Measurements from ENCODE around the gene RNF227.

RNF227 gene

DNA sequence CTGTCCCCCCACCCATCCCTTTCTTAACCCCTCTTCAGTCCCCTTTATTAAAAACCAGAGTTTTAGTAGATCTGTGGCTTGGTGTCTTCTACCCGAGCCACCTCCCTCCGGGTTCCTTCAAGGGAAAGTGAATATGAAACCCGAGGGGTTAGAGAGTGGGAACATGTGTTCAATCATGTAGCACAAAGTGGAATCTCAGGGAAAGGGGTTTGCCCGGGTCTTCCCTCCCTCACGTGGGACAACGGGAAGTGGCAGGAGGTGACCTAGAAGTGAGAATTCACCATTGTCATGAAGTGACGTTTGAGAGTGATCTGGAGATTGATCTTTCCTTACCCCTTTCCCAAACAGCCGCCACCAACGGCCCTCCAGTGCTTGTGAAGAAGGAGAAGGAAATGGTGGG, 5.0 kb downstream of the RNF227 start:
- no peaks in the 10 kb centered on the region for H3K9me3 ChIP-seq (ENCODE audit: control insufficient read depth, insufficient read depth, low read length)
- DNase-seq (ENCODE audit: low read depth, low spot score): no peak
- no CpG with 5 or more reads among the region's 9 CpGs for WGBS (ENCODE audit: insufficient coverage, insufficient read length)
- no peak overlapping the region for H3K4me3 ChIP-seq (ENCODE audit: low read length)
- no peak overlapping the region for H3K27ac ChIP-seq (ENCODE audit: low read length)
- 0 out of 2 replicates have a peak, but pooled peaks cover 2% of the 10 kb centered on the region for H3K4me1 ChIP-seq (ENCODE audit: control insufficient read depth, insufficient read depth, low read length)
- no peaks in the 10 kb centered on the region; the same call in 1 of the 2 replicates for H3K36me3 ChIP-seq (ENCODE audit: control insufficient read depth, insufficient read depth, low read length)
- peaks cover 2% of the 10 kb centered on the region; the same call in 1 of the 2 replicates for H3K27me3 ChIP-seq (ENCODE audit: control insufficient read depth, insufficient read depth, low read length)

DNA sequence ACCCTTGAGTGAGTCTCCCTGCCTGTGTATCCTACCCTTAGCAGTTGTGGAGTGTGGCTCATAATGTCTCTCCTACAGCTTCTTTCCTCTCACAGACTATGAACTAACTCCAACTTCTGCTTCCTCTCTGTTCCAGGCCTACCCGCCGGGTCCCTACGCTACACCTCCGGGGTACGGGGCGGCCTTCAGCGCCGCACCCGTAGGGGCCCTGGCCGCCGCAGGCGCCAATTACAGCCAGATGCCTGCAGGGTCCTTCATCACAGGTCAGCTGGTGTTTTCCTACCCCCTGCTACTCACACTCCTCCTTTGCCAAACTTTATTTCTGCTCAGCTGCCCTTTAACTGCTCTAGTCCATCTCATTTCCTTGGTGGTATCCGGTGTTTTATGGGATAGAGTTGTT, 5.4 kb downstream of the RNF227 start:
- H3K9me3 ChIP-seq (ENCODE audit: control insufficient read depth, insufficient read depth, low read length): no peaks in the 10 kb centered on the region
- DNase-seq (ENCODE audit: low read depth, low spot score): no peak
- no peak overlapping the region for H3K27ac ChIP-seq (ENCODE audit: low read length)
- WGBS (ENCODE audit: insufficient coverage, insufficient read length): no CpG with 5 or more reads among the region's 13 CpGs
- 0 out of 2 replicates have a peak, but pooled peaks cover 2% of the 10 kb centered on the region for H3K4me1 ChIP-seq (ENCODE audit: control insufficient read depth, insufficient read depth, low read length)
- H3K36me3 ChIP-seq (ENCODE audit: control insufficient read depth, insufficient read depth, low read length): no peaks in the 10 kb centered on the region; the same call in 1 of the 2 replicates
- peaks cover 2% of the 10 kb centered on the region; the same call in 1 of the 2 replicates for H3K27me3 ChIP-seq (ENCODE audit: control insufficient read depth, insufficient read depth, low read length)
- H3K4me3 ChIP-seq (ENCODE audit: low read length): no peak overlapping the region

DNA sequence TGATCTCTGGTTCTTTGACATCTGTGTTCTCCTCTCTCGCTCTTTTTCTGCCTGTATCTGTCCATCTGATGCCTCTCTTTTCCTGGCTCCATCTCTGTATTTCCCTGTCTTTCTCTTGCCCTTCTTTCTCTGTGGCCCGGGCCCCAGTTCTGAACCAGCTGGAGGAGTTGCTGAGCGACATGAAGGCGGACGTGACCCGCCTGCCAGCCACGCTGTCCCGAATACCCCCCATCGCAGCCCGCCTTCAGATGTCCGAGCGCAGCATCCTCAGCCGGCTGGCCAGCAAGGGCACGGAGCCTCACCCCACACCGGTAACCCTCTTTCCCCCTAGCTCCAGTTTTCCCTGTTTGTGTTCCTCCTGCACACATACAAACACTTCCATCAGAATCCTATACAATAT, 5.8 kb downstream of the RNF227 start:
- no CpG with 5 or more reads among the region's 15 CpGs for WGBS (ENCODE audit: insufficient coverage, insufficient read length)
- 0 out of 2 replicates have a peak, but pooled peaks cover 1% of the 10 kb centered on the region for H3K4me1 ChIP-seq (ENCODE audit: control insufficient read depth, insufficient read depth, low read length)
- peaks cover 2% of the 10 kb centered on the region; the same call in 1 of the 2 replicates for H3K27me3 ChIP-seq (ENCODE audit: control insufficient read depth, insufficient read depth, low read length)
- no peak overlapping the region for H3K27ac ChIP-seq (ENCODE audit: low read length)
- H3K4me3 ChIP-seq (ENCODE audit: low read length): no peak overlapping the region
- no peak for DNase-seq (ENCODE audit: low read depth, low spot score)
- no peaks in the 10 kb centered on the region; the same call in 1 of the 2 replicates for H3K36me3 ChIP-seq (ENCODE audit: control insufficient read depth, insufficient read depth, low read length)
- no peaks in the 10 kb centered on the region for H3K9me3 ChIP-seq (ENCODE audit: control insufficient read depth, insufficient read depth, low read length)

DNA sequence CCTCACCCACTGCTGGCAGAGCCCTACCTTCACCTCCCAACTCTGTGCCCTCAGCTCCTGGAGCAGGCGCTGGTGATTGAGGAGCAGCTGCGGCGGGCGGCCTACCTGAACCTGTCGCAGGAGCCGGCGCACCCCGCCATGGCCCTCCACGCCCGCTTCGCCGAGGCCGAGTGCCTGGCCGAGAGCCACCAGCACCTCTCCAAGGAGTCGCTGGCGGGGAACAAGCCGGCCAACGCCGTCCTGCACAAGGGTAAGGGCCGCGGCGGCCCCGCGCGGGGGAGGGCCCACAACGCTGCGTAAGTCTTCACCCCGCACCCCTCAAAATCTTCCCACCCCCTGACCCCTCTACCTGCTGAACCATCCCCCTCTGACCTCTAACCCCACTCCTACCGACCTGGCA, 7.0 kb downstream of the RNF227 start:
- no peak overlapping the region for H3K4me3 ChIP-seq (ENCODE audit: low read length)
- no peak for DNase-seq (ENCODE audit: low read depth, low spot score)
- no peak overlapping the region for H3K27ac ChIP-seq (ENCODE audit: low read length)
- WGBS (ENCODE audit: insufficient coverage, insufficient read length): no CpG with 5 or more reads among the region's 29 CpGs
- no peaks in the 10 kb centered on the region for H3K4me1 ChIP-seq (ENCODE audit: control insufficient read depth, insufficient read depth, low read length)
- H3K36me3 ChIP-seq (ENCODE audit: control insufficient read depth, insufficient read depth, low read length): peaks cover 2% of the 10 kb centered on the region
- H3K9me3 ChIP-seq (ENCODE audit: control insufficient read depth, insufficient read depth, low read length): no peaks in the 10 kb centered on the region
- H3K27me3 ChIP-seq (ENCODE audit: control insufficient read depth, insufficient read depth, low read length): no peaks in the 10 kb centered on the region

DNA sequence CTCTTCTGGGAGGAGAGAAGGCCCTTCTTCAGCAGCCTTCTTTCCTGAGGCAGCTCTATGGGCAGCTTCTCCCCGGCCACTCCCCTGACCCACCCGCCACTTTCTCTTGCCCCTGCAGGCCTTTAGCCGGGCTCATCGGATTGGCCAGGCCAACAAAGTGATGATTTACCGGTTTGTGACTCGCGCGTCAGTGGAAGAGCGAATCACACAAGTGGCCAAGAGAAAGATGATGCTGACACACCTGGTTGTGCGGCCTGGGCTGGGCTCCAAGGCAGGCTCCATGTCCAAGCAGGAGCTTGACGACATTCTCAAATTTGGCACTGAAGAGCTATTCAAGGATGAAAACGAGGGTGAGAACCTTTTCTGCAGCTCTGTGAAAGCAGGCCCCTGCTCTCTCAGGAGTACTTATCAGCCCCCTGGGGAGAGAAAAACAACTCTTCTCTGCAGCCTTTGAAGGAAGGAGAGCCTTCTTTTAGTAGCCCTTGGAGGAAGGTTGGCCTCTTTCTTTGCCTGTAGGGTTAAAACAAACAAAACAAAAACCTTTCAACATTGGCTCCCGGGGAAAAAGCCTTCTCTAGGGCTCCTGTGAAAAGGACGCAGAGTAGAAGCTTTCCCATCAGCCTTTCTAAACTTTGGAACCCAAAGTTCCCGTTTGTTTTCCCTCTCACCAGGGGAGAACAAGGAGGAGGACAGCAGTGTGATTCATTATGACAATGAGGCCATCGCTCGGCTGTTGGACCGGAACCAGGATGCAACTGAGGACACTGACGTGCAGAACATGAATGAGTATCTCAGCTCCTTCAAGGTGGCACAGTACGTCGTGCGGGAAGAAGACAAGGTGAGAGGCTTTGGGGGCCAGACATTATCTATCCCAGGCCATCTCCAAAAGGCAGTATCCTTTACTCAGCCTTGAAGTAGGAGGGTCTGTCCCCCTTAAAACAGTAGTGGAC, 12.7 kb downstream of the RNF227 start:
- Histone ChIP-seq H3K9me3 (ENCODE audit: control insufficient read depth, insufficient read depth, low read length) (no peaks in the 10 kb centered on the region), H3K4me1 (ENCODE audit: control insufficient read depth, insufficient read depth, low read length) (no peaks in the 10 kb centered on the region), H3K4me3 (ENCODE audit: low read length) (no peak overlapping the region), H3K27me3 (ENCODE audit: control insufficient read depth, insufficient read depth, low read length) (no peaks in the 10 kb centered on the region), H3K27ac (ENCODE audit: low read length) (no peak overlapping the region), H3K36me3 (ENCODE audit: control insufficient read depth, insufficient read depth, low read length) (peaks cover 5% of the 10 kb centered on the region; the same call in 1 of the 2 replicates)
- no CpG with 5 or more reads among the region's 22 CpGs for WGBS (ENCODE audit: insufficient coverage, insufficient read length)
- DNase-seq (ENCODE audit: low read depth, low spot score): no peak

DNA sequence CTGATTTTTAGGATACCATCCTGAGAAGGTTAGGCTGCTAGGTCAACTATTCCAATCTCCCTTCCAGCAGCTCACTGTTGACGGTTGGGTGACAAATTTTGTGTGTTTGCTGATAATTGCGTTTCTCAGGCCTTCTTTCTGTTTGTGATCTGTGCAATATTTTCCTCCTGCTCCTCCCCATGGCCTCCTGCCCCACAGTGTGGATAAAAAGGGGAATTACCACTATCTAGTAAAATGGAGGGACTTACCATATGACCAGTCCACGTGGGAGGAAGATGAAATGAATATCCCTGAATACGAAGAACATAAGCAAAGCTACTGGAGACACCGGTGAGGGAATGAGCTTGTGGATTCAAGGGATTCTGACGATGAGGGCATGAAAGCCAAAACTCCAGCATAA, 18.3 kb downstream of the RNF227 start:
- H3K27me3 ChIP-seq (ENCODE audit: control insufficient read depth, insufficient read depth, low read length): no peaks in the 10 kb centered on the region
- no CpG with 5 or more reads among the region's 6 CpGs for WGBS (ENCODE audit: insufficient coverage, insufficient read length)
- H3K9me3 ChIP-seq (ENCODE audit: control insufficient read depth, insufficient read depth, low read length): no peaks in the 10 kb centered on the region
- H3K4me3 ChIP-seq (ENCODE audit: low read length): no peak overlapping the region
- H3K4me1 ChIP-seq (ENCODE audit: control insufficient read depth, insufficient read depth, low read length): no peaks in the 10 kb centered on the region
- no peak for DNase-seq (ENCODE audit: low read depth, low spot score)
- H3K27ac ChIP-seq (ENCODE audit: low read length): no peak overlapping the region
- H3K36me3 ChIP-seq (ENCODE audit: control insufficient read depth, insufficient read depth, low read length): 0 out of 2 replicates have a peak, but pooled peaks cover 3% of the 10 kb centered on the region

DNA sequence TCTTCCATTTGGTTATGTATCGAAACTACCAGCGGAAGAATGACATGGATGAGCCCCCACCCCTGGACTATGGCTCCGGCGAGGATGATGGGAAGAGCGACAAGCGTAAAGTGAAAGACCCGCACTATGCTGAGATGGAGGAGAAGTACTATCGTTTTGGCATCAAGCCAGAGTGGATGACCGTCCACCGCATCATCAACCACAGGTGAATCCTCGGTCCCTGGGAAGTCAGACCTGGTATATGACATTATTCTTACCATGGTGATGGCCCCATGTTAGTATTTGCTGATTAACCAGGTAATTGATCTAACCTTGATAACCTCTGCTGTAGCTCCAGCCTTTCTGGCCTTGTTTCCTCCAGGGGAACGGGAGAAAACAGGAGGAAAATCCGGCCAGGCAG, 19.0 kb downstream of the RNF227 start:
- Histone ChIP-seq H3K36me3 (ENCODE audit: control insufficient read depth, insufficient read depth, low read length) (no peaks in the 10 kb centered on the region), H3K27me3 (ENCODE audit: control insufficient read depth, insufficient read depth, low read length) (no peaks in the 10 kb centered on the region), H3K27ac (ENCODE audit: low read length) (no peak overlapping the region), H3K4me1 (ENCODE audit: control insufficient read depth, insufficient read depth, low read length) (no peaks in the 10 kb centered on the region), H3K4me3 (ENCODE audit: low read length) (no peak overlapping the region), H3K9me3 (ENCODE audit: control insufficient read depth, insufficient read depth, low read length) (no peaks in the 10 kb centered on the region)
- DNase-seq (ENCODE audit: low read depth, low spot score): no peak
- WGBS (ENCODE audit: insufficient coverage, insufficient read length): no CpG with 5 or more reads among the region's 13 CpGs

DNA sequence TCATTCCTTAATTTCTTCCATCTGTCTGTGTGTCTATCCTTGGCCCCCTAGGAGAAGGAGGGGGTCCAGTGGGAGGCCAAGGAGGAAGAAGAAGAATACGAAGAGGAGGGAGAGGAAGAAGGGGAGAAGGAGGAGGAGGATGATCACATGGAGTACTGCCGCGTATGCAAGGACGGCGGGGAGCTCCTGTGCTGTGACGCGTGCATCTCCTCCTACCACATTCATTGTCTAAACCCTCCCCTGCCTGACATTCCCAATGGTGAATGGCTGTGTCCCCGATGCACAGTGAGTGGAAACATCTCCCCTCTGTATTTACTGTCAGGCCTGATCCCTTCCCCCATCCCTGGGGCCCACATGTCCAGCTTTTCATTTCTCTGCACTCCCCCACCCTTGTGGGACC, 21.2 kb downstream of the RNF227 start:
- Histone ChIP-seq H3K9me3 (ENCODE audit: control insufficient read depth, insufficient read depth, low read length) (no peaks in the 10 kb centered on the region), H3K27me3 (ENCODE audit: control insufficient read depth, insufficient read depth, low read length) (no peaks in the 10 kb centered on the region), H3K36me3 (ENCODE audit: control insufficient read depth, insufficient read depth, low read length) (no peaks in the 10 kb centered on the region), H3K4me3 (ENCODE audit: low read length) (no peak overlapping the region), H3K4me1 (ENCODE audit: control insufficient read depth, insufficient read depth, low read length) (no peaks in the 10 kb centered on the region), H3K27ac (ENCODE audit: low read length) (no peak overlapping the region)
- no CpG with 5 or more reads among the region's 8 CpGs for WGBS (ENCODE audit: insufficient coverage, insufficient read length)
- DNase-seq (ENCODE audit: low read depth, low spot score): no peak

DNA sequence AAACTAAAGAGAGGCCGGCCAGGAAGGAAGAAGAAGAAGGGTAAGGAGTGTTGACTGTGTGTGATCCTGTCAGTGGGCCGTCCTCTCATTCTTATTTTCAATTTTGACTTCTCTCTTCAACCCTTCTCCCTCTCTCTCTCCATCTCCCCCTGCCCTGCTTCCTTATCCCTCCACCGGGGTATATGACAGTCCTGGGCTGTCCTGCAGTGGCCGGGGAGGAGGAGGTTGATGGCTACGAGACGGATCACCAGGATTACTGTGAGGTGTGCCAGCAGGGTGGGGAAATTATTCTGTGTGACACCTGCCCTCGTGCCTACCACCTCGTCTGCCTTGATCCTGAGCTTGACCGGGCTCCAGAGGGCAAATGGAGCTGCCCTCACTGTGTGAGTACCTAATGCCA, 21.9 kb downstream of the RNF227 start:
- Histone ChIP-seq H3K27me3 (ENCODE audit: control insufficient read depth, insufficient read depth, low read length) (no peaks in the 10 kb centered on the region), H3K9me3 (ENCODE audit: control insufficient read depth, insufficient read depth, low read length) (no peaks in the 10 kb centered on the region), H3K4me1 (ENCODE audit: control insufficient read depth, insufficient read depth, low read length) (no peaks in the 10 kb centered on the region), H3K36me3 (ENCODE audit: control insufficient read depth, insufficient read depth, low read length) (no peaks in the 10 kb centered on the region), H3K4me3 (ENCODE audit: low read length) (no peak overlapping the region), H3K27ac (ENCODE audit: low read length) (no peak overlapping the region)
- DNase-seq (ENCODE audit: low read depth, low spot score): no peak
- no CpG with 5 or more reads among the region's 9 CpGs for WGBS (ENCODE audit: insufficient coverage, insufficient read length)

DNA sequence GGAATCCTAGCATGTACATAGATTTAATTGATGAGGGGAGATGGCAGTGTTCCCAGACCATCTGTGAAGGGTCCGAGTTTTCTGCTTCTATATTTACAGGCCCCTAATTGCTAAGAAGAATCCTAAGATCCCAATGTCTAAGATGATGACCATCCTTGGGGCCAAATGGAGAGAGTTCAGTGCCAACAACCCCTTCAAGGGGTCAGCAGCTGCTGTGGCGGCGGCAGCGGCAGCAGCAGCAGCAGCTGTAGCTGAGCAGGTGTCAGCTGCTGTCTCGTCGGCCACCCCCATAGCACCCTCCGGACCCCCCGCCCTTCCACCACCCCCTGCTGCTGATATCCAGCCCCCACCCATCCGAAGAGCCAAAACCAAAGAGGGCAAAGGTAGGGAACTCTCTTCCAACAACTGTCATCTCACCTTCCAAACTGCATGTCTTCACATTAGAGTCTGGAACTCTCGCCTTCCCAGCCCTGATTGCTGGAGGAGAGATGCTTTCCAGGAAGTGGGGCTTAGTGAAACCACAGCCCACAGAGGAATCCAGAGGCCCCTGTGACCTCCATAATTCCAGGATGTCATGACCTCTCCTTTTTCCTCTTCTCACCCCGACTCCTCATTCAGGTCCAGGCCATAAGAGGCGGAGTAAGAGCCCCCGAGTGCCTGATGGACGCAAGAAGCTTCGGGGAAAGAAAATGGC, 22.8 kb downstream of the RNF227 start:
- H3K27me3 ChIP-seq (ENCODE audit: control insufficient read depth, insufficient read depth, low read length): no peaks in the 10 kb centered on the region
- no peak overlapping the region for H3K4me3 ChIP-seq (ENCODE audit: low read length)
- H3K4me1 ChIP-seq (ENCODE audit: control insufficient read depth, insufficient read depth, low read length): no peaks in the 10 kb centered on the region; the same call in 1 of the 2 replicates
- H3K36me3 ChIP-seq (ENCODE audit: control insufficient read depth, insufficient read depth, low read length): no peaks in the 10 kb centered on the region
- H3K9me3 ChIP-seq (ENCODE audit: control insufficient read depth, insufficient read depth, low read length): no peaks in the 10 kb centered on the region
- DNase-seq (ENCODE audit: low read depth, low spot score): no peak
- no peak overlapping the region for H3K27ac ChIP-seq (ENCODE audit: low read length)
- WGBS (ENCODE audit: insufficient coverage, insufficient read length): no CpG with 5 or more reads among the region's 15 CpGs
